ENCODE results near the gene ICAM1. TPM values are rescaled to one million over a fixed set of nuclear protein-coding genes. Genes with fewer than 3 reads are reported as not detected.
A peak's percentile ranks its signal among the peaks of the same experiment; 100 is the strongest.

Gene ICAM1
- total and polyA plus RNA-seq, 2 of the 13 experiments (the other 11 are each of a cell fraction or from before 2014, with no cell fraction given) = 37.9 to 98.4 TPM

DNA sequence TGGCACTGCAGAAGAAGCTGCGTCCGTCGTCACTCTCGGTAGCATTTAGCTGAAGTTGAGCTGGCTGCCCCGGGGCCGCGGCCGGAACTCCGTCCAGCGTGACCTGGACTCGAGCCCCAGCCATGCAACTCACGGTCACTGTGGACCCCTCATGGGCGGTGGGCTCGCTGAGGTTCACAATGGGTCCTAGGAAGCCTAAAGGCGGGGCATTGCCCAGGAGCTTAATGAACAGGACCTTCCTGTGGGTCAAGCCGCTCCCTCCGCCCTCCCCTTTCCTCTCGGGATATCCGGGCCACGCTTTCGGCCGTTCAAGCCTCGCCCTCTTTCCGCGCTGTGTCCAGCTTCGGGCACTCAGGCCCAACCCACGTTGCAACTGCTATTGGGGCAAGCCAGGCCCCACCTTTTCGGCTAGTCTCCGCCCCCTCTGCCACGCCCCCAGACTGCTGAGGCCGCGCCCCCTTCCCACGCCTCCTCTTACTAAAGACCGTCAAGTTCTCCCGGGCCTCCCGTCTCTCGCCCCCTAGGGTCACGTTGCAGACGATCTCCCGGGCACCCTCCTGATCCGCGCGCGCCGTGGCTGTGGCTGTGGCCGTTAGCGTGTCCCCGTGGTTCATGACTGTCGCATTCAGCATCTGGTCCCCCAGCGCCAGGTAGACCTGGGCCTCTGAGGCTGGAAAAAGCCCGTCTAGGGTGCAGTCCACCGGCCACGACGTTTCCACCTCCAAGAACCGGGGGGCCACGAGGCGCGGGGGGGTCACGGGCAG lies 63.9 kb downstream of the ICAM1 start (continued):
- TF ChIP-seq, protein P1, sequence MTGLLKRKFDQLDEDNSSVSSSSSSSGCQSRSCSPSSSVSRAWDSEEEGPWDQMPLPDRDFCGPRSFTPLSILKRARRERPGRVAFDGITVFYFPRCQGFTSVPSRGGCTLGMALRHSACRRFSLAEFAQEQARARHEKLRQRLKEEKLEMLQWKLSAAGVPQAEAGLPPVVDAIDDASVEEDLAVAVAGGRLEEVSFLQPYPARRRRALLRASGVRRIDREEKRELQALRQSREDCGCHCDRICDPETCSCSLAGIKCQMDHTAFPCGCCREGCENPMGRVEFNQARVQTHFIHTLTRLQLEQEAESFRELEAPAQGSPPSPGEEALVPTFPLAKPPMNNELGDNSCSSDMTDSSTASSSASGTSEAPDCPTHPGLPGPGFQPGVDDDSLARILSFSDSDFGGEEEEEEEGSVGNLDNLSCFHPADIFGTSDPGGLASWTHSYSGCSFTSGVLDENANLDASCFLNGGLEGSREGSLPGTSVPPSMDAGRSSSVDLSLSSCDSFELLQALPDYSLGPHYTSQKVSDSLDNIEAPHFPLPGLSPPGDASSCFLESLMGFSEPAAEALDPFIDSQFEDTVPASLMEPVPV (CRISPR knock-in tag; IDR thresholded peaks at IDR 0.05) = peak; percentile 72; the same call in 1 of the 2 replicates
- TF ChIP-seq FOXP4 (CRISPR knock-in tag; IDR thresholded peaks at IDR 0.05) (peak; percentile 52; the same call in 1 of the 2 replicates), ZNF614 (CRISPR knock-in tag; IDR thresholded peaks at IDR 0.05; ENCODE audit: borderline replicate concordance) (no peak), ZNF572 (CRISPR knock-in tag; IDR thresholded peaks at IDR 0.05) (no peak), TAF1 (CRISPR knock-in tag; IDR thresholded peaks at IDR 0.05) (peak; percentile 60; the same call in 1 of the 2 replicates), ZKSCAN5 (CRISPR knock-in tag; IDR thresholded peaks at IDR 0.05) (peak; percentile 15; the same call in 1 of the 2 replicates), NR2F6 (IDR thresholded peaks at IDR 0.05) (no peak), NR2F6 (CRISPR knock-in tag; IDR thresholded peaks at IDR 0.05) (peak; percentile 49; the same call in 1 of the 2 replicates), ZNF891 (CRISPR knock-in tag; IDR thresholded peaks at IDR 0.05) (no peak; the same call in 1 of the 2 replicates), MBNL3 (CRISPR knock-in tag; conservative IDR thresholded peaks at IDR 0.05) (no peak), PAX8 (CRISPR knock-in tag; IDR thresholded peaks at IDR 0.05; ENCODE audit: borderline replicate concordance) (no peak), AHDC1 (CRISPR knock-in tag; IDR thresholded peaks at IDR 0.05; ENCODE audit: borderline replicate concordance) (0 out of 2 replicates have a peak, but pooled peaks have one; percentile 14), KDM3A (CRISPR knock-in tag; IDR thresholded peaks at IDR 0.05; ENCODE audit: low read depth) (no peak), ZNF788 (CRISPR knock-in tag; IDR thresholded peaks at IDR 0.05; ENCODE audit: borderline replicate concordance) (peak; percentile 74; the same call in 1 of the 2 replicates)
- TF ChIP-seq, protein P2, sequence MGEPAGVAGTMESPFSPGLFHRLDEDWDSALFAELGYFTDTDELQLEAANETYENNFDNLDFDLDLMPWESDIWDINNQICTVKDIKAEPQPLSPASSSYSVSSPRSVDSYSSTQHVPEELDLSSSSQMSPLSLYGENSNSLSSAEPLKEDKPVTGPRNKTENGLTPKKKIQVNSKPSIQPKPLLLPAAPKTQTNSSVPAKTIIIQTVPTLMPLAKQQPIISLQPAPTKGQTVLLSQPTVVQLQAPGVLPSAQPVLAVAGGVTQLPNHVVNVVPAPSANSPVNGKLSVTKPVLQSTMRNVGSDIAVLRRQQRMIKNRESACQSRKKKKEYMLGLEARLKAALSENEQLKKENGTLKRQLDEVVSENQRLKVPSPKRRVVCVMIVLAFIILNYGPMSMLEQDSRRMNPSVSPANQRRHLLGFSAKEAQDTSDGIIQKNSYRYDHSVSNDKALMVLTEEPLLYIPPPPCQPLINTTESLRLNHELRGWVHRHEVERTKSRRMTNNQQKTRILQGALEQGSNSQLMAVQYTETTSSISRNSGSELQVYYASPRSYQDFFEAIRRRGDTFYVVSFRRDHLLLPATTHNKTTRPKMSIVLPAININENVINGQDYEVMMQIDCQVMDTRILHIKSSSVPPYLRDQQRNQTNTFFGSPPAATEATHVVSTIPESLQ (CRISPR knock-in tag; conservative IDR thresholded peaks at IDR 0.05) = no peak
- TF ChIP-seq, protein P3, sequence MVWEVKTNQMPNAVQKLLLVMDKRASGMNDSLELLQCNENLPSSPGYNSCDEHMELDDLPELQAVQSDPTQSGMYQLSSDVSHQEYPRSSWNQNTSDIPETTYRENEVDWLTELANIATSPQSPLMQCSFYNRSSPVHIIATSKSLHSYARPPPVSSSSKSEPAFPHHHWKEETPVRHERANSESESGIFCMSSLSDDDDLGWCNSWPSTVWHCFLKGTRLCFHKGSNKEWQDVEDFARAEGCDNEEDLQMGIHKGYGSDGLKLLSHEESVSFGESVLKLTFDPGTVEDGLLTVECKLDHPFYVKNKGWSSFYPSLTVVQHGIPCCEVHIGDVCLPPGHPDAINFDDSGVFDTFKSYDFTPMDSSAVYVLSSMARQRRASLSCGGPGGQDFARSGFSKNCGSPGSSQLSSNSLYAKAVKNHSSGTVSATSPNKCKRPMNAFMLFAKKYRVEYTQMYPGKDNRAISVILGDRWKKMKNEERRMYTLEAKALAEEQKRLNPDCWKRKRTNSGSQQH (CRISPR knock-in tag; IDR thresholded peaks at IDR 0.05; ENCODE audit: low read depth) = no peak

All from HepG2 (cell line).